Smooth muscle cell (in vitro differentiated cells): Measurements from ENCODE around the gene CEL. TPM values are rescaled to one million over a fixed set of nuclear protein-coding genes. Genes with fewer than 3 reads are reported as not detected.

Experiments used
- DNase-seq: peaks from one replicate; lab custom pipeline; 2025; ENCODE audit not compliant: unreplicated experiment; lab: John Stamatoyannopoulos, UW
- H2AFZ ChIP-seq: fragments of 200-600 bp; sonication (generic); 2 replicates; pipeline ENCODE4 v1.6.0; 2016; ENCODE audit warnings: antibody characterized with exemption, low read depth, mild to moderate bottlenecking
- H3F3A ChIP-seq: fragments of 200-600 bp; sonication (generic); 2 replicates; pipeline ENCODE4 v1.6.0; 2017; ENCODE audit warnings: antibody characterized with exemption, low read depth
- H3K27ac ChIP-seq: fragments of 200-600 bp; sonication (generic); 2 replicates; pipeline ENCODE4 v1.5.1; 2016; ENCODE audit warnings: low read depth, mild to moderate bottlenecking
- H3K27me3 ChIP-seq: fragments of 200-600 bp; sonication (generic); 2 replicates; pipeline ENCODE4 v1.6.1; 2016; ENCODE audit warnings: low read depth, mild to moderate bottlenecking
- H3K36me3 ChIP-seq: fragments of 200-600 bp; sonication (generic); 2 replicates; pipeline ENCODE4 v1.5.1; 2016; ENCODE audit warnings: low read depth
- H3K4me1 ChIP-seq: fragments of 200-600 bp; sonication (generic); 2 replicates; pipeline ENCODE4 v1.5.1; 2016; ENCODE audit warnings: low read depth
- H3K4me2 ChIP-seq: fragments of 200-600 bp; sonication (generic); 2 replicates; pipeline ENCODE4 v1.6.0; 2016; ENCODE audit warnings: mild to moderate bottlenecking
- H3K4me3 ChIP-seq: fragments of 200-600 bp; sonication (generic); 2 replicates; pipeline ENCODE4 v1.5.1; 2016; ENCODE audit warnings: mild to moderate bottlenecking
- H3K79me2 ChIP-seq: fragments of 200-600 bp; sonication (generic); 2 replicates; pipeline ENCODE4 v1.6.0; 2016; ENCODE audit warnings: low read depth, mild to moderate bottlenecking
- H3K9ac ChIP-seq: fragments of 200-600 bp; sonication (generic); 2 replicates; pipeline ENCODE4 v1.6.0; 2016; ENCODE audit warnings: low read depth
- H3K9me3 ChIP-seq: fragments of 200-600 bp; sonication (generic); replicated peaks from 2 replicates; pipeline ENCODE4 v1.5.1; 2016; ENCODE audit warnings: low read depth
- H4K20me1 ChIP-seq: fragments of 200-600 bp; sonication (generic); 2 replicates; pipeline ENCODE4 v1.6.0; 2016; ENCODE audit warnings: low read depth
- CTCF ChIP-seq: fragments of 200-600 bp; sonication (generic); IDR thresholded peaks from 2 replicates; pipeline ENCODE4 v1.5.1; 2017; ENCODE audit warnings: borderline replicate concordance, mild to moderate bottlenecking, antibody characterized with exemption; ENCODE audit not compliant: insufficient read depth, poor library complexity, severe bottlenecking
- WGBS: methylation state at CpG from one replicate; pipeline ENCODE4 v1.1.7; 2016; ENCODE audit warnings: low lambda C conversion rate; 5-methylcytosine and 5-hydroxymethylcytosine counted together
- microRNA-seq: library from miRNA; unstranded; fragments of <30 nt; microRNA quantifications from one replicate; pipeline ENCODE4, GENCODE V29; 2016; ENCODE audit warnings: borderline number of aligned reads
- polyA plus RNA-seq: library from polyadenylated mRNA; unstranded; fragments of >200 nt; fragmentation: Nextera tagmentation; extraction: Ambion mirVana; gene quantifications from 2 replicates; pipeline ENCODE4 v1.2.1, GENCODE V29; 2016
- small RNA-seq: library from RNA; depleted of rRNA; stranded (forward); fragments of <200 nt; gene quantifications from one replicate; pipeline ENCODE3, GENCODE V24; 2014
- total RNA-seq: library from RNA; depleted of rRNA; stranded (reverse); fragments of >200 nt; gene quantifications from 2 replicates; pipeline ENCODE4 v1.2.3, GENCODE V29; 2014

CEL gene
- total and polyA plus RNA-seq, 2 experiments from 2014 or later = 0.18 to 0.73 TPM

GRCh38 chr9:133119103-133119845, 57.5 kb downstream of the CEL start:
- Histone ChIP-seq H3F3A (peaks cover 15% of the 10 kb centered on the region), H3K4me3 (peak overlapping the region; percentile 70), H3K27me3 (no peaks in the 10 kb centered on the region), H3K4me1 (peaks cover 31% of the 10 kb centered on the region), H3K27ac (no peak overlapping the region), H2AFZ (no peak overlapping the region), H4K20me1 (peaks cover 86% of the 10 kb centered on the region), H3K4me2 (peak overlapping the region; percentile 99), H3K79me2 (peaks cover 22% of the 10 kb centered on the region), H3K9me3 (no peaks in the 10 kb centered on the region), H3K9ac (peak overlapping the region; percentile 73), H3K36me3 (no peaks in the 10 kb centered on the region)
- DNase-seq = no peak
- WGBS = 52% methylated on average over 20 of the region's 21 CpGs
- TF ChIP-seq CTCF = no peak

DNA sequence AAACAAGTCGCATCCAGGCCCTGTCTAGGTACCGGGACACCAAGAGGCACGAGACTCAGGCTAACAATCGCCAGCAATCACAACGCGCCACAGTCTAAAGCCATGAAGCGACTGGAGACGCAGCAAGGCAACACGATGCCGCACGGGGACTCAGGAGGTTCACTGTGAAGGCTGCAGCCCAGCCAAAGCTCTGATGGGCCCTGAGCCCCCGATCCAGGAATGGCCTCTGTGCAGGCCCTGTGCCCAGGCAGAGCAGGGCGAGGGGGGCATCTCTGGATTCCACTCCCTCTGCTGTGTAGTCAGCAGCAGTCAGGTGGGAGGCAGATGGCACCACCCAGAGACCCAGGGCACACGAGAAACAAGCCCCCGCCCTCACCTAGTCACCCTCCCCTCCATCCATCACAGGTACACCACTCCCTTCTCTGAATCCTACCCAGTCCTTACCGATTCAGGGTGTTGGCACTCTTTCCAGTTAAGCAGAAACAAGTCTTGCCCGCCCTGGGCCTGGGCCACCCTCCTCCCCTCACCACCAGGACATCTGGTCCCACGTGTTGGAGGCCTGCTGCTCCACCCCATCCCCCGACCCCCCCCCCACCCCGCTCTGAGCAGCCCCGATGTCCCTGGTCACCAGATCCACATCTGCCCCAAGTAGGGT, 58.2 kb downstream of the CEL start:
- H3K4me3 ChIP-seq = peak overlapping the region; percentile 70
- no peaks in the 10 kb centered on the region for H3K36me3 ChIP-seq
- peaks cover 12% of the 10 kb centered on the region for H3F3A ChIP-seq
- 68% methylated on average over 18 of the region's 21 CpGs for WGBS
- H3K4me1 ChIP-seq = peaks cover 24% of the 10 kb centered on the region
- no peak for TF ChIP-seq CTCF
- H3K27ac ChIP-seq = no peak overlapping the region
- DNase-seq = no peak
- H3K79me2 ChIP-seq = peaks cover 22% of the 10 kb centered on the region
- peak overlapping the region; percentile 99 for H3K4me2 ChIP-seq
- peaks cover 86% of the 10 kb centered on the region for H4K20me1 ChIP-seq
- peak overlapping the region; percentile 73 for H3K9ac ChIP-seq
- H3K9me3 ChIP-seq = no peaks in the 10 kb centered on the region
- H3K27me3 ChIP-seq = no peaks in the 10 kb centered on the region
- no peak overlapping the region for H2AFZ ChIP-seq

- H3K36me3 ChIP-seq = no peaks in the 10 kb centered on the region
- 4% methylated on average over 50 of the region's 66 CpGs for WGBS
- H3K4me1 ChIP-seq = peaks cover 18% of the 10 kb centered on the region
- no peaks in the 10 kb centered on the region for H3K9me3 ChIP-seq
- no peak for TF ChIP-seq CTCF
- no peak overlapping the region for H3K27ac ChIP-seq
- H3F3A ChIP-seq = peaks cover 12% of the 10 kb centered on the region
- H3K79me2 ChIP-seq = peaks cover 22% of the 10 kb centered on the region
- peak overlapping the region; percentile 70 for H3K4me3 ChIP-seq
- H2AFZ ChIP-seq = no peak overlapping the region
- H3K4me2 ChIP-seq = peak overlapping the region; percentile 99
- peak overlapping the region; percentile 73 for H3K9ac ChIP-seq
- no peak for DNase-seq
- H3K27me3 ChIP-seq = no peaks in the 10 kb centered on the region
- peaks cover 86% of the 10 kb centered on the region for H4K20me1 ChIP-seq
Observed at GRCh38 chr9:133120501-133121197, 58.9 kb downstream of the CEL start.

Small RNAs within 50 kb of the gene (microRNA-seq; reads per million reads assigned to microRNA genes)
- gene MIR6877 = 13.4 reads per million, percentile 19 among the genes with 10 or more reads in this experiment

Small RNAs within 50 kb of the gene (small RNA-seq; reads per million reads assigned to genes)
- gene MIR6877 = not detected

Other genes starting within 250 kb of the CEL start
- 0.18 and 0.67 TPM in 2 replicates for gene AK8, start 183.7 kb upstream of the CEL start, total RNA-seq
- 1.2 and 1.4 TPM in 2 replicates for gene AK8, start 183.7 kb upstream of the CEL start, polyA plus RNA-seq
- 0.99 and 2.4 TPM in 2 replicates for gene SPACA9, start 183.1 kb upstream of the CEL start, total RNA-seq
- gene SPACA9, start 183.1 kb upstream of the CEL start, polyA plus RNA-seq = 6.8 and 8.9 TPM in 2 replicates
- 39.2 and 48.9 TPM in 2 replicates for gene TSC1, start 117.4 kb upstream of the CEL start, total RNA-seq
- 17.4 and 21.5 TPM in 2 replicates for gene TSC1, start 117.4 kb upstream of the CEL start, polyA plus RNA-seq
- not detected in 2 replicates for gene GFI1B, start 83.3 kb upstream of the CEL start, total RNA-seq
- gene GFI1B, start 83.3 kb upstream of the CEL start, polyA plus RNA-seq = not detected in 2 replicates
- gene GTF3C5, start 31.0 kb upstream of the CEL start, total RNA-seq = 34.5 and 44.2 TPM in 2 replicates
- gene GTF3C5, start 31.0 kb upstream of the CEL start, polyA plus RNA-seq = 59.0 and 66.0 TPM in 2 replicates
- 27.8 and 28.5 TPM in 2 replicates for gene RALGDS, start 59.3 kb downstream of the CEL start, total RNA-seq
- gene RALGDS, start 59.3 kb downstream of the CEL start, polyA plus RNA-seq = 37.7 and 43.7 TPM in 2 replicates
- gene GBGT1, start 101.9 kb downstream of the CEL start, total RNA-seq = 8.2 and 11.3 TPM in 2 replicates
- gene GBGT1, start 101.9 kb downstream of the CEL start, polyA plus RNA-seq = 4.5 and 6.7 TPM in 2 replicates
- gene OBP2B, start 147.3 kb downstream of the CEL start, total RNA-seq = not detected in 2 replicates
- not detected in 2 replicates for gene OBP2B, start 147.3 kb downstream of the CEL start, polyA plus RNA-seq
- 0.67 and 1.0 TPM in 2 replicates for gene ABO, start 213.2 kb downstream of the CEL start, total RNA-seq
- 0.37 and 2.1 TPM in 2 replicates for gene ABO, start 213.2 kb downstream of the CEL start, polyA plus RNA-seq